HG03432 (cell line): ENCODE results near the gene INSYN2B.

Experiments used
- ATAC-seq: cut with Tn5 transposase; IDR thresholded peaks from one replicate; pipeline ENCODE4 v1.9.1; 2021; ENCODE audit warnings: mild to moderate bottlenecking, moderate library complexity; ENCODE audit not compliant: unreplicated experiment

INSYN2B gene

DNA sequence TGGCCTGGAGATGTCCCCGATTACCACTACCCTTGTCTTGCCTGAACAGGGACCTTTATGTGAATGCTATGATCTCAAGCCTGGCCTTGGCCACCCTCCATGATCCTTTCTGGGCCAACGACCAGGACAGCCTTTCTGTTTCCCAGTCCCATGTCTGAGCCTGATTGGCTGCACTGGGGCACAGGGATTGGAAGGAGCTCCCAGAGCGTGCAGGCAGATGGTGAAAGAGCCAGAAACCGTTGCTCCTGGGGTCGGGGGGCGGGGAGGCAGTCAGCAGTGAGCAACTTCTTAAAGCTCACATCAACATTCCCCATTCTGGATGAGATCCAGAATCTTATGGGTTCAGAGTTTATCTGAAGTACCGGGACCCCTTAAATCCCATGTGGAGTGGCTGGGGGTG lies 84.4 kb downstream of the INSYN2B start:
- ATAC-seq: no peak

DNA sequence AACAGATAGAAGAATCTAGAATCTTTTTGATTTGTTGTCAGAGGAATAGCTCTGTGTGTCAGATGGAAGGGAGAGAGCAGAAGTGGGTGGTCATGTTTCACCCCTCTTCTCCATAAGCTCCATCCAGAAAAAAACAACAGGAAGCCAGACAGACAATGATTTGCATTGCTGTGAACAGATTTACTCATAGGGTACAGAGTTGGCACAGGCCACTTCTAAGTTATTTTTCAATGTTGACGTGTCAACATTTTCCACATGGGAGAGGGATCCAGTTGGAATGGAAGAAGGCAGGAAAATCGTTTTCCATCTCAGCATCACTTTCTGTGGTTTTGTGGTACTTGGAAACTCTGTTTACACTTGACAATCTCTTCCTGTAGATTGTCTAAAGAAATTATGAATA lies 86.7 kb downstream of the INSYN2B start:
- no peak for ATAC-seq

DNA sequence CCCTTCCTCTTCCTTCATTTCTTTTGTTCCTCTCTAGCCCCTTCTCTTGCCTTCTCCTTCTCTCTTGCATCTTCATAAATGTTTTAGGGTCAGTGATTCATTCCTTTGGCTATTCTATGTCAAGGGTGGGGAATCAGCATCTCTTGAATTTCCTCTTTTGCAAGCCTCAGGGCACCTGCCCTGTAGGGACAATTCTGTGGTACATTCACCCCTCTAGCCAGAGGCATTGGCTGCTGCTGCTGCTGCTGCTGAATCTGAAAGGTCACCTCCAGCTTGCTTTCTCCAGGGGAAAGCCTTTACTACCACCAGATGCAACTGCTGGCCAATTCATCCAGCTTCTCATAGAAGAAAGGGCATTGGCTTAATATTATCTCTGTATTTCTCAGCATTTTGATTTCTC lies 87.3 kb downstream of the INSYN2B start:
- no peak for ATAC-seq

DNA sequence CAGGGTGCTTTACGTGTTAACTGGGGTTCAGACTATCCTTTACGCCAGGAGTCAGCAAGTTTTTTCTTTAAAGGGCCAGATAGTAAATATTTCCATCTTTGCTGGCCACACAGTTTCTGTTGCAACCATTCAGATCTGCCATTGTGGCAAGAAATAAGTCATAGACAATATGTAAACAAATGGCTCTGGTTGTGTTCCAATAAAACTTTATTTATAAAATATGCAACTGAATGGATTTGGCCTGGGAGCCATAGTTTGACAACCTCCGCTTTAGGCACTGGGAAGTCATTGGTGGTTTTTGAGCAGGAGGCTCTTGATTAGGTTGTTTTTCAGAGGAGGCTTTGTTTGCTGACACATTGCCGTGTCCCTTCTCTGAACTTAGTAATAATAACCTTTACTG lies 90.7 kb downstream of the INSYN2B start:
- no peak for ATAC-seq

DNA sequence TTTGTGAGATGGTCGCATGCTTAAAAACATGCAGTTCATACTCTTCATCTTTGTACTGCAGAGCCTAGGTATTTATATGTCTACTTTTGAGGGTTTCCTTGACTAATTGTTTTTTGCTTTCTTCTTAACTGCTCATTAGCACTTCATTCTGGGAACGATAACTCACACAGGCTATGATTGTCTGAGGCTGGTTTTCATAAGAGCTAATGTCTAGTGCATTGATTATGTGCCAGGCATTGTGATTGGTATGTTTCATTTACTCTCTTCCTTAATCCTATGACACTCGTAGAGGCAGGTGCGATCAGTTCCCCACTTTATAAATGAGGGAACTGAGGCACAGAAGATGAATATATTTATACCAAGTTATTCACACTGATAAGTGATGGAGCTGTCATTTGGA lies 93.6 kb downstream of the INSYN2B start:
- ATAC-seq: no peak

DNA sequence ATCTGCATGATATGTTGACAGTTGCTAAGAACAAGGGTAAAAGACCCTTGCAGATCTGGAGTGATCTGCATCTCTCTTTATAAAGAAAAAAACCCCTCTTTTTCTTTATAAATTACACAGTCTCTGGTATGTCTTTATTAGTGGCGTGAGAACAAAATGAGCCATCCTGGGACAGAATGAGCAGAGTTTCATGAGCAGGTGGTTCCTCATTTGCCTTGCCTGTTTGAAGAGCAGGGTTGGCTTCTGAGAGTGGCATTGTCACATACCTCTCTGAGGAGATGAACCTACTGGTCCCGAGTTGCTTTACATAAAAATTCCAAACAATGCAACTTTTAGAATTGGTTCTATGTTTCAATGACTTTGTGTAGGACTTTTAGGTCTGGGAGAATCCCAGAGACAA lies 94.3 kb downstream of the INSYN2B start:
- ATAC-seq: peak; percentile 45

DNA sequence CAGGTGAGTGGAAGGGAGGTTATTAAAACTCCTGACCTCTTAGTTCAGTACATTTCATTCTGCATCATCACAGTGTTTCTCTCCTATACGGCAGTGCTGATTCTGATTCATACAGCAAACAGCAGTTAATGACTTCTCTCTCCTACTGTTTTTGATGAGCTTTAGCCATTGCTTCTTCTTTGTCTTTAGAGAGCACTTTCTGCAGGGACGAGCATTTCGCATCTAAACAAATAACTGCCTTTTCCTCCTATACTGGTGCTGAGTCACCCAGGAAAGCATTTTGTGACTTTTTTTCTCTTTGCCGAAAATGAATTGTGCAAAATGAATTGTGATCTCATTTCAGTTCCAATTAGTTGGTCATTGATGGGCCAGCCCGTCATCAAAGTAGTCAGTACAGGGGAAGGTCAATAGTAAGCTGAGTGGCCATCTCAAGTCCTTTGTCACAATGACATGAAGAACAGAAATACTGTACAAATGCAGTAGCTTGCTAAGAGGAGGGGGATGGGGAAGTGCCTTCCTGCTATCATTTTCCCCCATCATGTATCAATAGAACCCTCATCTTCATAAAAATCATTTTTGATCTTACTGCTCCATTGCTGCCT lies 98.5 kb downstream of the INSYN2B start:
- ATAC-seq: no peak

DNA sequence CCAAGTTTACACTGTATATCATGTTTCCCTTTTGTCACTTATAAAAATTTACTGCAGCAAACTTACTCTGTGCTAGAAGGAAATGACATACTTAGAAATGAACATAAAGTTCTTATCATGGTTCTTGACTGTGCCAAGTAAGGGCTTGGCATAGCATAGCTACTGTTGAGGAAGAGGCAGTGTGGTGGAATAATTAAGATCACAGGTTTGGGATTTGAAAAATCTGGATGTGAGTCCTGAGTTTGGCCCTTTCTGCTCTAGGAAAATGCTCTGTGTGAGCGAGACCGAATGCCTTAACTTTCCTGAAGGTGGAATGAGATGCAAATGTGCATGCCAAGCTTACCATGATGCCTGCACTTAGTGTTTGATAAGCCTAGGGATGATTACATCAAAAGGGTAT lies 99.5 kb downstream of the INSYN2B start:
- no peak for ATAC-seq

DNA sequence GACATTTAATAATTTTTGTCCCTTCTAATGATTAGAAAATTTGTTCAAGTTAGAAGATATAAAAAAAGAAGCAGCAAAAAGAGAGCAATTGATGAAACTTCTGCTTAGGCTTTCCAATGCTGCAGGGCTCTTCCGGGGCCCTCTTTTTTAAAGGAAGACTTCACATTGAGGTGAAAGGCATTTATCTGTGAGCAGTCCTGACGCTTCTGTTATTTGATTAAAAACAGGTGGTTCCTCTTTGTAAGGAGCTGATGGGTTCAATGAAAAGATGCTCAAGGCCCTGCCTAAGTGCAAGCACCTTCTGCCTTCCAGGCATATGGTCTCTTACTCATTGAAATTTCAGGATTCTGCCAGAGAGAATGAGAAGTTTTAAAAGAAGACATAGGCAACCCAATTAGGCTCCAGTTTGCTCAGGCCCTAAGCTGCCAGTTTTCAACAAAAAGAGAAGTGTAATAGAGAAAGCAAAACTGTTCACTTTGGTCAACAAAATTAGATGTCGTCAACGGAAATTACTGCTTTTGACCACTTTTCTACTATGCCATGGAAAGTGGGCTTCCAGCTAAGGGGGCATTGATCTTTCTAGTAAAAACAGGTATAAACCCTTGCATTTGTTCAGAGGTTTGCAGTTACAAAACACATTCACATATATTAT lies 100.2 kb downstream of the INSYN2B start:
- peak; percentile 60 for ATAC-seq

DNA sequence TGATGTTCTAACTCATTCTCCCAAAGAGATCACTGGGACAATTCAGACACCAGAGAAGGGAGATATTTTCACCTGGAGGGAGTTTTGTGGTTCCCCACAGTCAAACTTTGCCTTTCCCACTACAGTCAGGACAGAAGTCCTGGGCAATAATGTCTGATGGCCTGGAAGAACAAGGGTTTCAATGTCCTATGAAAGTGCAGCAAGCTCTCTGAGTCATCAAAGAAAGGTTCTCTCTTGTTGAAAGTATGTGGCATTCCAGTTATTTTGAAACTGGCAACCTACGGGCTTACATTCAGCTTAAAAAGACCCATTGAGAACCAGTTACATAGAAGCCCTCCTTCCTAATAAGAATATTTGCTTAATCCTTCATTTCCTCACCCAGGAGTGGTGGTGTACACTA lies 103.9 kb downstream of the INSYN2B start:
- no peak for ATAC-seq

DNA sequence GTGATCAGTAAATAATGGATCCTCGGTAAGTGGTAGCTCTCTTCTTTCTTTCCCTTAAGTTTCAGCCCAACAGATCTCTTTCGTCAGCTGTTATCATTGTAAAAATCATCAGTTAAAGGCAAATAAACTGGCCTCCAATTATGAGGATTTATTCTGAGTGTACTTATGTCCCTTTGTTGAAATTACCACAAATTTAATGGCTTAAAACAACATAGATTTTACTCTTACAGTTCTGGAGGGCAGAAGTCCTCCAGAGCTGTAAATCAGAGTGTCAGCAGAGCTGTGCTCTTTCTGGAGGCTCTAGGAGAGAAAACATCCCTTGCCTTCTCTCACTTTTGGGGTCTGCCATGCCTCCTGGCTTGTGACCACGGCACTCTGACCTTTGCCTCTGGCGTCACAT lies 104.6 kb downstream of the INSYN2B start:
- no peak for ATAC-seq

DNA sequence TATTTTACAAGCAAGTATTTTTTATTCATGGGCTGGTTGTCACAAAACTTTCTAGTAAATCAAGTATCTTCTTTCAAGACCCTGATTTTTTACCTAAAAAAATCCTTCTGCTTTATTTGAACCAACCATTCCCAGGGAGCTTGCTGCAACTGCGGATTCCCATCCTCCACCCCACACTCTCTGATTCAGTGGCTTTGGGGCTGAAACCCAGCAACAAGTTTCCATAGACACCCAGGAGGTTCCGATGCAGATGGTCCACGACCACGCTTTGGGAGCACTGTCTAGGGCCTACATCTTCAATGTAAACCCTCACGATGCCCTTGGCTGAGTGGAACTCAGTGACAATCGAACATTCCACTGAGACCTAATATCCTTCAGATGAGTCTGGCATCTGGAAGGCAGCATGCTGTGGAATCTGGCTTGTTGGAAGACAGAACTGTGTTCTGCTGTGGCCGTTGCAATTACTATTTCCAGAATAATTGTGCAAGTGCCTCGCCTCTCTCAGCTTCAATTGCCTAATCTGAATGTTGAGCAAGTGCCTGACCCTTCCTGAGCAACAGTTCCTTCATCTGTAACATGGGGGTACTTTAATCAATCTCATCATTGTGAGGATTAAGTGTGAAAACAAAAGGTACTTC lies 105.1 kb downstream of the INSYN2B start:
- no peak for ATAC-seq

DNA sequence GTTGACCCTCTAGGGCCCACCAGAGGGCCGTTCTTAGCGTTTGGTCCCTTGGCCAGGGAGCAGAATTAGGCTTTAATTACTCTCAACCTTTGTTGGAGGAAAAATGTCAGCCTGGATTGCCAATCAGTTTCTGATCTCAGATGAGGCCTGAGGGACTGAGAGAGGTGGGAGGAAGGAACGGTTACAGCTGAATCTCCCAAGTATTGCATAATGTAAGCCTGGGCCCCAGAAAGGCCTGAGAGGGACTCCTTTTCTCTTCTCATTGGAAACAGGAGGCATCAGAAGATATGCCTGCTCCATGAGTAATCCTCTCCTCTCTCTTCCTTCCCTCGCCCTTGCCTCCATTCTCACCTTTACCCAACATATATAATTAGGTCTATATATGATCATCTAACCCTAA lies 105.7 kb downstream of the INSYN2B start:
- no peak for ATAC-seq

DNA sequence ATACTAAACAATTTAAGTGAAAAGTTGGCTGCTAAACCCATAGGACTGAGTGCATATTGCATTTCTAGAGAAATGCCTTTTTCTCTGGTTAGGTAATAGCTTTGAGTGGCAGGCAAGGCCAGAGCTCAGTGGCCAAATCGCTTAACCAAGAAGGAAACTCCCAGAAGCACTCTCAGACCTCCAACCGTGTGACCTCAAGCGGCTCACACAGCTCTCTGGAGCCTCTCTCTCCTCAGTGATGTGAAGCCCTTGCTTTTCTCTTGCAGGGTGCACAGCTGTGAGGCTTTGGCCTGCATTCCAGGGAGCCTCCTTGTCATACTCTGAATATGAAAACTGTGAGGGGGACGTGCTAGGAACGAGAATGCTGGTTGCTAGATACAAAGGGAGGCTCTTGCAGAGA lies 106.7 kb downstream of the INSYN2B start:
- ATAC-seq: no peak

DNA sequence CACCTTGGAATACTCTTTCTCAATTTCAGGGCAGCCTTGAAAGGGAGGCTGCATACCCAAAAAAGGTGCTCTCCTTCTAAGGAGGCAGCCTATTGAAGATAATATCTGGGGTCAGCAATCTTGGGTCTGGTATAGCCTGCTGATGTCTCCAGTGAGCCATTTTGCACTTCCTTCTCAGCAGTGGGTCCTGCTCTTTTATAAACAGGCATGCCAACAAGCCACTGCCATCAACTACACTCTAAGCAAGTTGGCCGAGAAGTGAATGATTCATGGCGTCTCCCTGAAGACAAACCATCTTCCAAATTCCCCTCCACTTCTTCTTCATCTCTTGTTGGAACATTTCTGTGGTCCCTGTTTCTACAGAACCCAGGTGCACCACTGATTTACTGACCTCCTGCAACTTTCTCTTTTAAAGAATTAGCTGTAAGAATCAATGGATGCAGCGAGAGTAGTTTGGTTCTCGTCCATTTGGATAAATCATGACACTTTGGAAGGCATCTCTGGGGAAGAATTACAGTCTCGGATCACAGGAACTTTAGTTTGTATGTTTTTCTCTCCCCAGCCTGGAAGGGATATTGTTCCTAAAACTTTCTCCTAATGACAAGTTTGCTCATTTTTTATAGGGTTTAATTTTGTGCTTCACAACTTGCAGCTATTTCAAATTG lies 108.3 kb downstream of the INSYN2B start:
- no peak for ATAC-seq

DNA sequence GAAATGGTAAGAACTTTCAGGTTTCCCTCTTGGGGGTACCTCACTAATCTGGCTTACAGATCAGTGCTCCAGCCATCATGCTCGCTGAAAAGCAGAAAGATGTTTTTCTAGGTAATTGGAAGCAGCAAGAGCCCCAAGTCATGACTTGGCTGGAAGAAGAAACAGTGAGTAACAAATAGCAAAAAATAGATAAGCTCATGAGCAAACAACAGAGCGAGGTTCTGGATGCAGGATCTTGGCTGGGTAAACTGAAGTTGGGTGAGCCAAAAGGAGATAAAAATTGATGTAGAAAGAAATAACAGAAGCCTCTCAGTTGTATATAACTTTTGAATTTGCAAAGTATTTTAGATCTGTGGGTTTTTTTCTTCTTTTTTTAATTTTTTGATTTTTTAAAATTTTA lies 110.1 kb downstream of the INSYN2B start:
- no peak for ATAC-seq

DNA sequence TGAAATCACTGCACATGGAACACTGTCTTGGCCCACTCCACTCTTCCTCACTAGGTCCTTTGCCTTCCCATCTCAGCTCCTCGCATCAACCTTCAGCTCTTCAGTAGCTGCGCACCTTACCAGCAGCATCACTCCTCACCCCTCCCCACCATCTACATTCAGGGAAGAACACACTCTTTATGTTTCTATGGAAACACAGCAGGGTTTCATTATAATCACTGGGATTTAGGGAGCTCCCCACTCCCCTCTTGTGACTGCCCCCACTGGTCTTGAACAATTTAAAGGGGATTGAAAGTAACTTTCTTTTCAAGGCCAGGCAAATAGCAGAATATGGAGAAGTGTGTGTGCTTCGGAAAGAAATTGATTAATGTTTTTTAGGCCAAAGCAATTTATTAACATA lies 111.2 kb downstream of the INSYN2B start:
- ATAC-seq: no peak

DNA sequence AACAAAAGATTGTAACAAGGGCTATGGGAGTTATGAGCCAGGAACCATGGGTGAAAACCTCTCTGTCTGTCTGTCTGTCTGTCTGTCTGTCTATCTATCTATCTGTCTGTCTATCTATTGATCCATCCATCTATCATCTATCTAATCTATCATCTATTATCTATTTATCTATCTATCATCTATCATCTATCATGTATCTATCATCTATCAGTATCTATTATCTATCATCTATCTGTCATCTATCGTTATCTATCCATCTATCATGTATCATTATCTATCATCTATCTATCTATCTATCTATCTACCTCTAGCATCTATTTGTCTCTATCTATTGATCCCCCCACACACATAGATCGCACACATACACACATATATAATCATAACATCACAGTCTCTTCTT lies 112.9 kb downstream of the INSYN2B start:
- no peak for ATAC-seq

DNA sequence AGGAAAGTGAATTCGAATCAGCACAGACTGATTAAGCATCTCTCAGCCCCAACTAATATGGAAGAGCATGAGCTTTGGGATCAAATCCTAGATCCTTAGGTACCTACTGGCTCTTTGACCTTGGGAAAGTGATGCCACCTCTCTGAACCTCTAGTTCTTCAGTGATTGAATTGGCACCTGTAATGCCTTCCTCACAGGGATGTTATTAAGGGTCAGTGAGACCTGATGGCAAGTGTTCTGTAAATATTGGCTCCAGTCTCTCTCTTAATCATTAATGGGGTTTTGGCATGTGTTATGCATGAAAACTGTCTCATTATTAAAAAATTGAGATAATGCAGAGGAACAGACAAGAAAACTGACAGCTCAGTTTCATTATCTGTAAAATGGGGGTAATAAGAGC lies 115.8 kb downstream of the INSYN2B start:
- no peak for ATAC-seq

DNA sequence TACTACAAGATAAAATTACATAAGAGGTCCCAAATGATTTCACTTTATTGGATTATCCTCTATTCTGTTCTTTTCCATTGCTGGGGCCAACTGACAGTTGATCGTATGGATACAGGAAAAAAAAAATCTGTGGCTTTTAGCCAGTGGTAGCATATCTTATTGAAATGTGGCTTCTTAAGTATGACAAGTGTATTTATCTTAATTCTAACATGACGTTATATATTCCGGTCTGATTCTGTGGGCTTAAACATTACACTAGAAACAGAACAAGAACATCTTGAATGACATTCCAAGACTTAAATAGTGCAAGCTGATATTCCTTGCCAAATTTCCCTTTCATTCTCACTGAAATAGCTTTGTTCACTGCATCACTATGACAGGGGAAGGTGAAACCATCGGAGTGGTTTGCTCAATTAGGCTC lies 117.9 kb downstream of the INSYN2B start:
- ATAC-seq: no peak

DNA sequence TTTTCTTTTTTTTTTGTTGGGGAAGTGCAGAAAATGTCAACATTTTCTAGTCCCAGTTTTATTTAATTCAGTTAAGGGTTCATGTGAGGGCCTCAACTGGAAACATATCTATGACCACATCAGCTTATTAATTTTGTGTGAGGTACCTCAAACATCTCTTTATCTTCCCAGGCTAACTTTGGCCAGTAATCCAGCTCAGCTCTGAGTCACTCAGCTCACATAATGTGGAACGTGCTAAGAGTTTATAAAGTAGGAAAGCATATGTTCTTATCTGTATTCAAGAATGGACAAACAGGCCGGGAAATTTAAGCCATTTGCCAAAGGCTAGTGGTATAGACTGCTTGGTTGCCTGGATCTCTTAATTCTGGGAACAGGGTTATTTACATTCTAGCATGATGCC lies 118.4 kb downstream of the INSYN2B start:
- no peak for ATAC-seq

DNA sequence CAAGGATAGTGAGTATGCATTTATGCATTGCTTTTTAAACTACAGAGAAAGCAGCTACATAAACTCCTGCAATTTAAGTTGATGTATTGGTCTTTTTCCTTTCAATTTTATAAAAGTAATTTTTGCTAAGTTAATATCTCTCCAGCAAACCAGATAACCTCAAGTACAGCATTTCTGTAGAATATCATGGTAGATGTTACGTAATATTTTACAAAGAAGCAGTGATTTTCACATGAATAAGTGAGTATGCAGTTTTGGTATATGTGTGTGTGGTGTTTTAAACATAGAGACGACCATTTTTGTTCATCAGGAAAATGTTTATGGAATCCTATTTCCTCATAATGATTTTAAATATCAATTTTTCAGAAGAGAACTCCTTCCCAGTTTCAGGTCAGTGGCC lies 118.9 kb downstream of the INSYN2B start:
- ATAC-seq: no peak
